Tibial nerve (tissue), 4 donors: Measurements from ENCODE around the gene CAPZA2.

ENCODE experiments used
- CTCF ChIP-seq, 5 experiments: fragments of 200-600 bp in 3 of 5; fragments of 450-650 bp in 2 of 5; sonication (generic) in 3 of 5; IDR thresholded peaks; one replicate each; pipeline ENCODE4 v1.5.1; 2016 to 2019; ENCODE audit warnings: antibody characterized with exemption in 5 of 5, mild to moderate bottlenecking in 3 of 5, moderate library complexity in 2 of 5
- EP300 ChIP-seq, 2 donors: sonication (generic); formaldehyde crosslinking; IDR thresholded peaks; one replicate each; pipeline ENCODE4 v1.6.1; 2017; ENCODE audit warnings: antibody characterized with exemption in 2 of 2, mild to moderate bottlenecking in 1 of 2
- POLR2A ChIP-seq, 2 donors: fragments of 450-650 bp; IDR thresholded peaks; one replicate each; pipeline ENCODE4 v1.6.1; 2017; ENCODE audit warnings: antibody characterized with exemption in 2 of 2, mild to moderate bottlenecking in 2 of 2, moderate library complexity in 2 of 2

- TF ChIP-seq CTCF (IDR thresholded peaks at IDR 0.05) (no peak), POLR2A (IDR thresholded peaks at IDR 0.05) (no peak), EP300 (IDR thresholded peaks at IDR 0.05) (no peak)
Observed at GRCh38 chr7:116829041-116829440, 33.3 kb upstream of the CAPZA2 start.
